ENCODE data around the gene INPP5D. TPM values are rescaled to one million over a fixed set of nuclear protein-coding genes. Genes with fewer than 3 reads are reported as not detected.

The INPP5D gene
- total RNA-seq, 4 donors from 2014 or later: 26.6 to 40.6 (median 27.0) TPM

DNA sequence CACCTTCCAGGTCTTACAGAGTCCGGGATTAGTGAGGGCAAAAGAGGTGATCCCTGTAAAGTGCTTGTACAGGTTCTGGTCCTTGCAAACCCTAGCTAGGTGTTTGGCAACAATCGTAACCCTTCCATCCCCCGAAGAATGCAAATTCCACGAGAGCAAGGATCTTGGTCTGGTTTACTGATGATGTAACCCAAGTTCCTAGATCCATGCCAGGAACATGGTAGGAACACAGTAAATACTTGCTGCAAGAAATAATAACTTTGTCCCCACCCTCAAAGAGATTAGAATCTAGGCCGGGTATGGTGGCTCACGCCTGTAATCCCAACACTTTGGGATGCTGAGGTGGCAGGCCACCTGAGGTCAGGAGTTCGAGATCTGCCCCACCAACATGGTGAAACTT, 34.4 kb upstream of the INPP5D start:
- TF ChIP-seq, protein P1, sequence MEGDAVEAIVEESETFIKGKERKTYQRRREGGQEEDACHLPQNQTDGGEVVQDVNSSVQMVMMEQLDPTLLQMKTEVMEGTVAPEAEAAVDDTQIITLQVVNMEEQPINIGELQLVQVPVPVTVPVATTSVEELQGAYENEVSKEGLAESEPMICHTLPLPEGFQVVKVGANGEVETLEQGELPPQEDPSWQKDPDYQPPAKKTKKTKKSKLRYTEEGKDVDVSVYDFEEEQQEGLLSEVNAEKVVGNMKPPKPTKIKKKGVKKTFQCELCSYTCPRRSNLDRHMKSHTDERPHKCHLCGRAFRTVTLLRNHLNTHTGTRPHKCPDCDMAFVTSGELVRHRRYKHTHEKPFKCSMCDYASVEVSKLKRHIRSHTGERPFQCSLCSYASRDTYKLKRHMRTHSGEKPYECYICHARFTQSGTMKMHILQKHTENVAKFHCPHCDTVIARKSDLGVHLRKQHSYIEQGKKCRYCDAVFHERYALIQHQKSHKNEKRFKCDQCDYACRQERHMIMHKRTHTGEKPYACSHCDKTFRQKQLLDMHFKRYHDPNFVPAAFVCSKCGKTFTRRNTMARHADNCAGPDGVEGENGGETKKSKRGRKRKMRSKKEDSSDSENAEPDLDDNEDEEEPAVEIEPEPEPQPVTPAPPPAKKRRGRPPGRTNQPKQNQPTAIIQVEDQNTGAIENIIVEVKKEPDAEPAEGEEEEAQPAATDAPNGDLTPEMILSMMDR (IDR thresholded peaks at IDR 0.05; ENCODE audit: low read depth): no peak

DNA sequence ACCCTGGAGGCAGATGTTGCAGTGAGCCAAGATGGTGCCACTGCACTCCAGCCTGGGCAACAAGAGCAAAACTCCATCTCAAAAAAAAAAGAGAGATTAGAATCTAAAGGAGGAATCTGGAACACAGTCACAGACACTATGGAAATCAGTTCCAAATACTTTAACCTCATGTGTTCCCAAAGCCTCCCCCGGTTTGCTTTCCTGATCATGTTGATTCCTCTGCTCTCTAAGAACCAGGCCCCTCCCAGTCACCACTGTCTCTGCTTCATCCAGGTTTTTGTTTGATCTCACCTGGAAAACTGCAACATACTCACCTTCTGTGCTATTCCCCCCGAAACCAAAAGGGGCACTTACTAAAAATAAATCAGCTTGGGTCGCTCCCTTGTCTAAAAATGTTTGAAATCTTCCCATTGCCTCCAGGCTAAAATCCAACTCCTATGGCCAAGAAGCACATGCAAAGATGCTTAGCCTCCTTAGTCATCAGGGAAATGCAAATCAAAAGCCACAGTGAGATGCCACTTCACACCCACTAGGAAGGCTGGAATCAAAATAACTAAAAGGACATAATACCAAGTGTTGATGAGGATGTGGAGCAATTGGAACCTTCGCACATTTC, 33.8 kb upstream of the INPP5D start:
- TF ChIP-seq, protein P1 (IDR thresholded peaks at IDR 0.05; ENCODE audit: low read depth): no peak

DNA sequence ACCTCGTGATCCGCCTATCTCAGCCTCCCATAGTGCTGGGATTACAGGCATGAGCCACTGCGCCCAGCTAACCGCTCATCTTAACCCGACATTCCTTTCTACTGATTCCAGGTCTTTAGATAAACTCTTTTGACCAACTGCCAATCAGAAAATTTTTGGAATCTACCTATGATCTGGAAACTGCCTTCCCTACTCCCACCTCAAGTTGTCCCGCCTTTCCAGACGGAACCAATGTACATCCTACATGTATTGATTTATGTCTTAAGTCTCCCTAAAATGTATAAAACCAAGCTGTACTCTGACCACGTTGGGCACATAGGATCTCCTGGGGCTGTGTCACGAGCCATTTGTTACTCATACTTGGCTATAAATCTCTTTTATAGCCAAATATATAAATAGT, 30.8 kb upstream of the INPP5D start:
- TF ChIP-seq, protein P1 (IDR thresholded peaks at IDR 0.05; ENCODE audit: low read depth): no peak

DNA sequence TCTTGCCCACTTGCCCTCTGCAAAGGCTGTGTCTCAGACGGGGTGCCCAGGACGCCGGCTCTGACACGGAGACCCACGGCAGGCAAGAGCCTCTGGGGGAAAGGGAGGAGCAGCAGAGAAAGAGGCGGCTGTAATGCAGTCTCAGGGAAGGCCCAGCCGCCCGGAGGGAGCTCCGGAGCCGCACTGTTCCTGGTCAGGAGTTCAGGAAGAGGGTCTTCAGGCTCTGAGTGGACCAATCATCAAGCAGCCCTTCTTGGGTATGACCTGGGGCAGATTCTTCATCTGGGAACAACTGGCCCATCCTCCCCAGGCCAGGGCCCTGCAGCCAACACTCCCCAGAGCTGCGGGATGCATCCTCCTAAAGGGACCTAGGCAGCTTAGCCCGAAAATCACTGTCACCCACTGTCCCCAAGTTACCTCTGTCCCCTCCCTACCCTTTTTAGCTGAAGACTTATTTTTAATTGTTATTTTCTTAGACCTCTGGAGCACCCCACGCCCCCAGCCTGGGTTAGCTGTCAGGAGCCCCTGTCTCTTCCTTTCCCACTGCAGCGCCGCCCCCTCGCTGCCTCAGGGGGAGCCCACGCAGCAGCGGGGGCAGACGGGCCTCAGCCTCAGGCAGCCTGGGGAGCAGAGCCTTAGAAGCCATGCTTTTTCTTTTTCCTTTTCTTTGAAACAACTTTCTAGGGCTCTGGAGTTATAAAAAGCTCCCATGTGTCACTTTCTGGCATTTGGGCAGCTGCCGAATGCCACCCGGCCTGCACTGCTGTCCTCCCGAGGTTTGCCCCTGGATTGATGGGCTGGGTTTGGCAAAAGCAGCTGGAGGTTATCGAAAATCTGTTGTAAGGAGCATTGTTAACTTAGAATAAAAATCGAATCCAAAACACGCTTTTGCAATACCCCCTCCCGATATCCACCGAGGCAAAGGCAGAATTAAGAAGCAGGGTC, 28.3 kb upstream of the INPP5D start:
- TF ChIP-seq, protein P1 (IDR thresholded peaks at IDR 0.05; ENCODE audit: low read depth): no peak

DNA sequence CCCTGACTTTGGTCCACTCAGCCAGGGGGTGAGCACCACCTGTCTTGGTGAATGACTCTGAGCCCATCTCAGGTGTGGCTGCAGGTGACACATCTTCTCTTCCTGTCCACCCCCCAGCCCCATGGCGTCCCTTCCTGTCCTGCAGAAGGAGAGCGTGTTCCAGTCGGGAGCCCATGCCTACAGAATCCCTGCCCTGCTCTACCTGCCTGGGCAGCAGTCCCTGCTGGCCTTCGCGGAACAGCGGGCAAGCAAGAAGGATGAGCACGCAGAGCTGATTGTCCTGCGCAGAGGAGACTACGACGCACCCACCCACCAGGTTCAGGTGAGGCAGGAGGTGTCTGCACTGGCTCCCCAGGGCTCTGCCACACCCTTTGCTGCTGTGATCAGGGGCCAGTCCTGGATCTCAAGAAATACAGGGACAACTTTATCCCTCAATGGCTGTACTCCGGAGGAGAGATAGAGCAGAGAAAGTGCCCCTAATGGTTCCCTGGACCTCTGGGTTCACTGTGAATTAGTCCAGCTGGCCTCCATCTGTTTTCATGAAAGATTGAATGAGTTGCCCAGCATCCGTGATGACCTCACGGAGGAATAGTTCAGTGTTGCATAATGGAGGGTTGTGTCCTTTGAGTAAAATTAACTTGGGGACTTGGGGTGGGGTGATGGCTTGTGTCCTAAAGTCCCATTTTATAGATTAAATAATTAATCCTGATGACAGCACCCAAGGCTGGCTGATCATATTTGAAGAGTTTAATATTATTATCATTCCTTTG, 27.4 kb upstream of the INPP5D start, which contains the start of gene NEU2:
TSS of gene NEU2 (plus strand) at position 122 of the 770 bp plus-strand sequence. CDS start at position 122, 0 bp downstream.
- TF ChIP-seq, protein P1 (IDR thresholded peaks at IDR 0.05; ENCODE audit: low read depth): no peak

DNA sequence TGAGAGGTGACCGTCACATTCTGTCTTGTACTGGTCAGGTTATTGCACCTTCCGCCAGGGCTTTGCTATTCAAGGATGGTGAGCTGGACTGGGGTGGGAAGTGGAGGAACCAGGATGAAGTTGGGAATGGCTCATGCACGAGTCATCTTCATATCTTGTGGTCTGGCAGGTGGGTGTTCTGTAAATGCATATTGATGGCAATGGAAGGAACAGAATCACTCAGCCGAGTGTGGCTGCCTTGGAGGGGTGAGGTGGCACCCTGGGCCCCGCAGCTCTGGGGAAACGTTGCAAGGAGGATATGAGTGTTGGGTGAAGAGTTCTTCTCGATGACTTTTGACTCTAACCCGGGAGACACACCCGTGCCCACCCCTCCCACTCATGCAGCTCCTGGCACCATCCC, 26.5 kb upstream of the INPP5D start:
- TF ChIP-seq, protein P1 (IDR thresholded peaks at IDR 0.05; ENCODE audit: low read depth): no peak
